Hepatocyte (in vitro differentiated cells): ENCODE data around the gene AGAP1. TPM values are rescaled to one million over a fixed set of nuclear protein-coding genes. Genes with fewer than 3 reads are reported as not detected.

Experiments used
- DNase-seq: peaks from one replicate; pipeline ENCODE4 v3.0.0-alpha.2; 2016; ENCODE audit warnings: low spot score
- H2AFZ ChIP-seq: fragments of 200-600 bp; sonication (generic); 2 replicates; pipeline ENCODE4 v1.6.0; 2016; ENCODE audit warnings: antibody characterized with exemption, mild to moderate bottlenecking
- H3K27ac ChIP-seq: fragments of 200-600 bp; sonication (generic); 2 replicates; pipeline ENCODE4 v1.5.1; 2016; ENCODE audit warnings: mild to moderate bottlenecking
- H3K27me3 ChIP-seq: fragments of 200-600 bp; sonication (generic); 2 replicates; pipeline ENCODE4 v1.6.1; 2016
- H3K36me3 ChIP-seq: fragments of 200-600 bp; sonication (generic); replicated peaks from 2 replicates; pipeline ENCODE4 v1.5.1; 2016; ENCODE audit warnings: low read depth; ENCODE audit not compliant: insufficient read depth
- H3K4me1 ChIP-seq: fragments of 200-600 bp; sonication (generic); 2 replicates; pipeline ENCODE4 v1.5.1; 2016; ENCODE audit warnings: mild to moderate bottlenecking, moderate library complexity; ENCODE audit not compliant: insufficient read depth
- H3K4me2 ChIP-seq: fragments of 200-600 bp; sonication (generic); 2 replicates; pipeline ENCODE4 v1.6.0; 2016
- H3K4me3 ChIP-seq: fragments of 200-600 bp; sonication (generic); 2 replicates; pipeline ENCODE4 v1.5.1; 2016; ENCODE audit warnings: mild to moderate bottlenecking
- H3K79me2 ChIP-seq: fragments of 200-600 bp; sonication (generic); 2 replicates; pipeline ENCODE4 v1.6.0; 2017; ENCODE audit warnings: mild to moderate bottlenecking
- H3K9me2 ChIP-seq: fragments of 200-600 bp; sonication (generic); replicated peaks from 2 replicates; pipeline ENCODE4 v1.6.0; 2017; ENCODE audit warnings: mild to moderate bottlenecking; ENCODE audit not compliant: insufficient read depth
- H3K9me3 ChIP-seq: fragments of 200-600 bp; sonication (generic); 2 replicates; pipeline ENCODE4 v1.5.1; 2016; ENCODE audit warnings: low read depth, mild to moderate bottlenecking
- H4K20me1 ChIP-seq: fragments of 200-600 bp; sonication (generic); 2 replicates; pipeline ENCODE4 v1.6.0; 2016; ENCODE audit warnings: mild to moderate bottlenecking; ENCODE audit not compliant: insufficient read depth, poor library complexity, severe bottlenecking
- CTCF ChIP-seq: fragments of 200-600 bp; sonication (generic); IDR thresholded peaks from 2 replicates; pipeline ENCODE4 v1.5.1; 2016; ENCODE audit warnings: antibody characterized with exemption, mild to moderate bottlenecking; ENCODE audit not compliant: poor library complexity
- EZH2 ChIP-seq: fragments of 200-600 bp; sonication (generic); IDR thresholded peaks from 2 replicates; pipeline ENCODE4 v1.6.1; 2016; ENCODE audit warnings: antibody characterized with exemption, mild to moderate bottlenecking, borderline replicate concordance
- EZH2phosphoT487 ChIP-seq: fragments of 200-600 bp; sonication (generic); IDR thresholded peaks from one replicate; pipeline ENCODE4 v1.6.1; 2018; ENCODE audit warnings: antibody characterized with exemption, mild to moderate bottlenecking, low read depth, moderate library complexity; ENCODE audit not compliant: unreplicated experiment, severe bottlenecking
- WGBS: methylation state at CpG from one replicate; pipeline ENCODE4 v1.1.6; 2016; ENCODE audit warnings: low lambda C conversion rate; ENCODE audit errors: missing lambda C conversion rate; 5-methylcytosine and 5-hydroxymethylcytosine counted together
- polyA plus RNA-seq: library from polyadenylated mRNA; unstranded; fragments of >200 nt; fragmentation: Nextera tagmentation; extraction: Ambion mirVana; gene quantifications from 2 replicates; pipeline ENCODE4 v1.2.1, GENCODE V29; 2016
- total RNA-seq: library from RNA; depleted of rRNA; stranded (reverse); fragments of >200 nt; gene quantifications from 2 replicates; pipeline ENCODE4 v1.2.3, GENCODE V29; 2014

AGAP1 gene
- total and polyA plus RNA-seq, 2 experiments from 2014 or later: 12.1 to 20.0 TPM

DNA sequence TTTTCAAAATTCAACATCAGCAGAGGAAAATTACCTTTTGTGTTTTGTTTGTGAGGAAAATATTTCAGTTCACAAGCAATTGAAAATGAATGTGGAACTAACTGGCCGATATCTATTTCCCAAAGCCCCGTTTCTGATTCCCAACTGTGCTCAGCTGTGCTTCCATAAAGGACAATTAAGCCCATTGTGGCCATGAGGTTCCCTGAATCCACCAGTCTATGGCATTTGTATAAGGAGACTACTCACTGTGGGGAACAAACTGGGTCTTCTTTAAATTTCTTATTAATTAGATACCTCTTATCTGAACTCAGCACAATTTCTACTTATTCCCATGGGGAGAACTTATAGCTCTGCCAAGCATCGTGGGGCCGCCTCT lies 31.4 kb upstream of the AGAP1 start:
- Histone ChIP-seq H3K36me3 (no peaks in the 10 kb centered on the region), H3K4me2 (no peak overlapping the region), H3K9me3 (no peaks in the 10 kb centered on the region), H3K9me2 (no peaks in the 10 kb centered on the region), H3K27me3 (no peaks in the 10 kb centered on the region), H3K27ac (no peak overlapping the region), H4K20me1 (no peaks in the 10 kb centered on the region), H3K4me1 (no peaks in the 10 kb centered on the region), H2AFZ (no peak overlapping the region), H3K79me2 (no peaks in the 10 kb centered on the region), H3K4me3 (no peak overlapping the region)
- 88% methylated on average over 4 of the region's 4 CpGs for WGBS
- TF ChIP-seq EZH2: no peak
- DNase-seq: no peak

- Histone ChIP-seq H2AFZ (no peak overlapping the region), H3K27me3 (no peaks in the 10 kb centered on the region), H3K9me3 (no peaks in the 10 kb centered on the region), H3K27ac (no peak overlapping the region), H4K20me1 (no peaks in the 10 kb centered on the region), H3K4me1 (no peaks in the 10 kb centered on the region), H3K4me3 (no peak overlapping the region), H3K36me3 (no peaks in the 10 kb centered on the region), H3K9me2 (no peaks in the 10 kb centered on the region), H3K79me2 (no peaks in the 10 kb centered on the region), H3K4me2 (no peak overlapping the region)
- no peak for TF ChIP-seq CTCF
- no peak for TF ChIP-seq EZH2
- TF ChIP-seq EZH2phosphoT487: no peak
- WGBS: 90% methylated on average over 3 of the region's 3 CpGs
- DNase-seq: no peak
These were observed 29.9 kb upstream of the AGAP1 start for GRCh38 chr2:235463893-235464292.

DNA sequence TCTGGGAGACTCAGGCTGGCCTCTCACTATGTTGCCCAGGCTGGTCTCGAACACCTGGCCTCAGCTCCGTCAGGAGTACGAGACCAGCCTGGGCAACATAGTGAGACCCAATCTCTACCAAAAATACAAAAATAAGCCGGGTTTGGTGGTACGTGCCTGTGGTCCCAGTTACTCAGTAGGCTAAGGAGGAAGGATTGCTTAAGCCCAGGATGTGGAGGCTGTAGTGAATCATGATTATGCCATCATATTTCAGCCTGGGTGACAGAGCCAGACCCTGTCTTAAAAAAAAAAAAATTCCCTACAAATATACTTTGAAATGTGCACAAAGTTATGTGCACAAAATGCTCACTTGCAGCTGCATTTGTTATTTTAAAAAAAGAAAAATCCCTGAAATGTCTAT lies 26.3 kb upstream of the AGAP1 start:
- Histone ChIP-seq H3K4me3 (no peak overlapping the region), H3K4me2 (no peak overlapping the region), H3K9me2 (no peaks in the 10 kb centered on the region), H3K79me2 (no peaks in the 10 kb centered on the region), H3K27me3 (no peaks in the 10 kb centered on the region), H4K20me1 (no peaks in the 10 kb centered on the region), H2AFZ (no peak overlapping the region), H3K9me3 (no peaks in the 10 kb centered on the region), H3K4me1 (no peaks in the 10 kb centered on the region), H3K36me3 (no peaks in the 10 kb centered on the region), H3K27ac (no peak overlapping the region)
- no peak for DNase-seq
- WGBS: 95% methylated on average over 5 of the region's 5 CpGs
- TF ChIP-seq CTCF (no peak), EZH2 (no peak), EZH2phosphoT487 (no peak)

GRCh38 chr2:235468978-235469655 lies 24.7 kb upstream of the AGAP1 start:
- Histone ChIP-seq H3K9me3 (no peaks in the 10 kb centered on the region), H3K4me2 (peak overlapping the region; percentile 7), H3K79me2 (no peaks in the 10 kb centered on the region), H3K36me3 (no peaks in the 10 kb centered on the region), H3K27me3 (no peaks in the 10 kb centered on the region), H3K4me1 (no peaks in the 10 kb centered on the region), H2AFZ (no peak overlapping the region), H3K4me3 (no peak overlapping the region), H3K9me2 (no peaks in the 10 kb centered on the region), H3K27ac (peak overlapping the region; percentile 70), H4K20me1 (no peaks in the 10 kb centered on the region)
- TF ChIP-seq CTCF (no peak), EZH2 (no peak), EZH2phosphoT487 (no peak)
- peak; percentile 73 for DNase-seq
- WGBS: 58% methylated on average over 9 of the region's 9 CpGs
